Measurements from ENCODE around the gene PCYT1A.

PCYT1A gene

DNA sequence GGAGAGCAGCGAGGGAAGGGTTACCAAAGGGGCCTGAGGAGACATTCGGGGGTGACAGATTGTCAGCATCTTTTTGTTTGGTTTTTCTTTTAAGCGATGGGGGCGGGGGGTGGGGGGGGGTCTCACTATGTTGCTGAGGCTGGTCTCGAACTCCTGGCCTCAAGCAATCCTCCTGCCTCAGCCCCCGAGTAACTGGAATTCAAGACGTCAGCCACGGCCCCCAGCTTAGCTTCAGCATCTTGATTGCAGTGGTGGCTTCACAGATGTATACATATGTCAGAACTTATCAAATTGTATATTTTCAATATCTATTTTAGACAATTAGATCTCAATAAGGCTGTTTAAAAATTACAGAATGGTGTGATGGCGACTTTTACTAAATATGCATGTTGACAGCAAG lies 107.2 kb downstream of the PCYT1A start:
- no peak for DNase-seq
- in situ Hi-C loops (cut with HindIII; ENCODE audit: low pct_ligation_motif_present, low pct_unique_long_range_greater_than_20kb, low sequenced_read_pairs), result no loop called here

Measured in ACHN (cell line).